GM15510 (cell line): Measurements from ENCODE around the gene TCF25.

Source experiments
- POLR2A ChIP-seq: IDR thresholded peaks from 3 replicates; pipeline ENCODE4 v1.6.1; 2011; ENCODE audit warnings: borderline replicate concordance; ENCODE audit not compliant: insufficient read length; ENCODE audit errors: extremely low read depth

Gene TCF25

DNA sequence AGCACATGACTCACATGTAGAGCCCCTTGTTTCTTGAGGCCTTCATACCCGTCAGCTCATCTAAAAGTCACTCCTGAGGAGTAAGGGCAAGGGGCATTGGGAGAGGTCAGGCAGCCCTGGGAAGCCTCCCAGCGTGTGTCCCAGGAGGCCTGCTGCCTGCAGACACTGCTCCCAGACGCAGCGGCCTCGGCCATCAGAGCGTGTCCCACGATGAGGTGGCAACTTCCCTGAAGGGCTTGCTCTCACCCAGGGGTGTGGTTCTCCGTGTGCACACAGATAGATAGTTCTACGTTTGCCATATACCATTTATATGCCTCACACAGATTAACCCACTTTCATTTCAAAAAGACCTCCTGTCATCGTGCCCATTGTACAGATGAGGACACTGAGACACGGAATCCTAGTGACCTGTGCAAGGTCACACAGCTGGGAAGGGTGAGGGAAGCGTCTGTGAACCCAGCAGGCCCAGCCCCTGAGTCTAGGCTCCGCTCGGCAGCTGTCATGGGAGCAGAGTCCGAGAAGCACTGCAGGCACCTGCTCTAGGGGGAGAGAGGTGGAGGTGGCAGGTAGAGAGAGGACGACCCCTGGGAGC lies 58.0 kb downstream of the TCF25 start:
- TF ChIP-seq POLR2A: no peak

DNA sequence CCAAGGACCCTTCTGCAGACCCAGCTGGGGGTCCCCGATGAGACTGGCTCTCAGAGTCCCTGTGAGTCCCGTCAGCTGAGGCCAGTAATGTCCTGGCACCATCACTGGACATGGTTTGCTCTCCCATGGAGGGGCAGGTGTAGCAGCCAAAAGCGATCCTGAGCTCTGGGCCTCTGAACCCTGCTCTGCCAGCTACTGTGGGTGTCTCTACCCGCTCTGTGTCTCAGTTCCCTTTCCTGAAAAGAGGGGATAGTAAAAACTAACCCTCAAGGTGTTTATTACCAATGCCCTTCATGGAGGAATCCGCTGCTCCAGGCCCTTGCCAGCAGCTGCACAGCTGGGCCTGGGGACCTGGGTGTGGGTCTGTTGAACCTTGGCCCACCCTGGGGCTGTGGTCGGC lies 58.6 kb downstream of the TCF25 start:
- TF ChIP-seq POLR2A: no peak

DNA sequence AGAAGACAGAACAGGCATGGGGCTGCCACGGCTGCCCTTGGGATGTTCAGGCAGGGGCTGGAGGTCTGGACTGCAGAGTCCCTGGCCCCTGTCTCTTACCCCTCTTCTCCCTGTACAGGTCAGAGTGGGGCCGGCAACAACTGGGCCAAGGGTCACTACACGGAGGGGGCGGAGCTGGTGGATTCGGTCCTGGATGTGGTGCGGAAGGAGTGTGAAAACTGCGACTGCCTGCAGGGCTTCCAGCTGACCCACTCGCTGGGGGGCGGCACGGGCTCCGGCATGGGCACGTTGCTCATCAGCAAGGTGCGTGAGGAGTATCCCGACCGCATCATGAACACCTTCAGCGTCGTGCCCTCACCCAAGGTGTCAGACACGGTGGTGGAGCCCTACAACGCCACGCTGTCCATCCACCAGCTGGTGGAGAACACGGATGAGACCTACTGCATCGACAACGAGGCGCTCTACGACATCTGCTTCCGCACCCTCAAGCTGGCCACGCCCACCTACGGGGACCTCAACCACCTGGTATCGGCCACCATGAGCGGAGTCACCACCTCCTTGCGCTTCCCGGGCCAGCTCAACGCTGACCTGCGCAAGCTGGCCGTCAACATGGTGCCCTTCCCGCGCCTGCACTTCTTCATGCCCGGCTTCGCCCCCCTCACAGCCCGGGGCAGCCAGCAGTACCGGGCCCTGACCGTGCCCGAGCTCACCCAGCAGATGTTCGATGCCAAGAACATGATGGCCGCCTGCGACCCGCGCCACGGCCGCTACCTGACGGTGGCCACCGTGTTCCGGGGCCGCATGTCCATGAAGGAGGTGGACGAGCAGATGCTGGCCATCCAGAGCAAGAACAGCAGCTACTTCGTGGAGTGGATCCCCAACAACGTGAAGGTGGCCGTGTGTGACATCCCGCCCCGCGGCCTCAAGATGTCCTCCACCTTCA lies 61.5 kb downstream of the TCF25 start:
- TF ChIP-seq POLR2A: no peak

DNA sequence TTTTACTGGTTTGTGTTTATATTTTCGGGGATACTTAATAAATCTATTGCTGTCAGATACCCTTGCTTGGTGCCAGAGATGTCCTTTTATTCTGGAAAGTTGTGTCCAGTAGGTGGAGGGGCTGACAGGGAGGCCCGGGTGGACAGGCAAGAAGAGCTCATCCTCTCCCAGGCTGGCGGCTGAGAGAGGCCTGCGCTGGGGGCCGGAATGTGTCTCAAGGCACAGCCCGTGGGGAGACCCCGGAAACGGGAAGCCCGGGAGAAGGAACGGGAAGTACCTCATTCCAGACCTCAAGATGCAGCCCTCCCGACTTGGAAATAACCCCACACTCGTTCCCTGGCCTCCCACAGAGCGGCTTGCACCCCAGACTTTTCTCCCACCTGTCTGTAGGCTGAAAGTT lies 62.6 kb downstream of the TCF25 start:
- no peak for TF ChIP-seq POLR2A

DNA sequence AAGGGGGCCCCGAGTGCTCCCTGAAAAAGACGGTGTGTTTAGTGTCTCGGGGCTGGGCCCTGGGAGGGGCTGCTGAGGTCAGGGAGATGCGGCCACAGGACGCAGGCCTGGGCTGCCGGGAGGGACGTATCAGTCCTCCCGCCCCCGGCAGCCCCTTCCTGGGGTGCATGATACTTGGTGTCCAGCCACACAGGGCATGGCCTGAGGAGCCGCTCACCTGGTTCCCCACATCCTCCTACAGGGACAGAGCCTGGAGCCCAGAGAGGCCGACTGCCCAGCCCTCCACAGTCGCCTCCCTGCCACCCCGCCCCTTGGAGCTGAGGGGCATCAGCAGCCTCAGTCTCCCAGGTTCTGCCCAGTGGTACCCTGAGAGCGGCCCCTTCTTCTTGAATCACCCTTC lies 63.1 kb downstream of the TCF25 start:
- no peak for TF ChIP-seq POLR2A

DNA sequence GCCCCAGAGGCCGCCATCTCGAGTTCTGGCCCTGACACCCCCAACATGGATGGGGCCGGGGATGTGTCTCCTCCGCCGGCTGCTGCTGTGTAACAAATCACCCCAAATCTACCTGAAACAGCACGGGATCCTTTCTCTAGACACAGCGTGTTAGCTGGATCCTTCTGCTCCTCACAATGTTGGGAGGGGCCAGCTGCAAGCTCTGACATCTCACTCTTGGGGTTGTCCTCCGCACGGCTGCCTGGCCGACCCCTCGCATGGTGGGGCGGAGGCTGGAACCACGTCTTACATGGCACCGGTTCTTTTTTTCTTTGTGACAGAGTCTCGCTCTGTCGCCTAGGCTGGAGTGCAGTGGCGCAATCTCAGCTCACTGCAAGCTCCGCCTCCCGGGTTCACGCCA lies 63.6 kb downstream of the TCF25 start:
- no peak for TF ChIP-seq POLR2A

DNA sequence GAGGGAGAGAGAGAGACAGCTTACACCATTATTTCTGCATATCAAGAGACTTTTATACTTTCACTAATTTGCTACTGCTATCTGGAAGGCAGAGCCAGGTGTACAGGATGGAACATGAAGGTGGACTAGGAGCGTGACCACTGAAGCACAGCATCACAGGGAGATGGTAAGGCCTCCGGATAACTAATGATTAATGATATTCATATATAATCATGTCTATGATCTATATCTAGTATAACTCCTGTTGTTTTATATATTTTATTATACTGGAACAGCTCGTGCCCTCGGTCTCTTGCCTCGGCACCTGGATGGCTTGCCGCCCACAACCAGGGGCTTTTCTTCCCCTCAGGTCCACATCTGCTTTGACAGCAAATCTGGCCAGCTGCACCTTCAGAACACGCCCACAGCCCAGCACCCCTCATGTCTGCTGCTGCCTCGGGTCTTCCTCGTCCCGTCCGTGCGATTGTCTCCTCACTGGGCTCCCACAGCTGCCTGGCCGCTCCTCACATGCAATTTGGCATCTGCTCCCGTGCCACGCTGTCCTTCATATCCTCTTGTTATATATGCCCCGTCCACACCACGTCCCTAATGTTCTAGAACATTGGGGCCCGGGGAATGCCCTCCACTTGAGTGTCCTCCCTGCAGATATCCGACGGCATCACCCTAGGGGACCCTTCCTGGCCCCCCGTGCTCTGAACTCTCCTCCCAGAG lies 64.9 kb downstream of the TCF25 start:
- TF ChIP-seq POLR2A: no peak

DNA sequence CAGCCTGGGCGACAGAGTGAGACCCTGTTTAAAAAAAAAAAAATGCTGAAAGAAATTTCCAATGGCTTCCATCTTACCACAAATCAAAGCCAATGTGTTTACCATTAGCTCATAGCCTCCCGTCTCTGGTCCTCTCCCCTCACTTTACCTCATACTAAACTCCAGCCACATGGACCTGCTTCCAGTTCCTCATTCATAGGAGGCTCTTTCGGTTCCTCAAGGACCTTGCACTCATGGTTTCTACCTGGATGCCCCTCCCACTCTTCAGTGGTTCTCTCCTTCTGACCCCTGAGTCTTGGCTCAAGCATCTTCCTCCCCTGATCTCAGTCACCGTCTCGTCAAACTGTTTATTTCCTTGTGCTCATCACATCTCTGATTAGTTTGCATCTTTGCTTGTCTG lies 71.4 kb downstream of the TCF25 start:
- TF ChIP-seq POLR2A: no peak

DNA sequence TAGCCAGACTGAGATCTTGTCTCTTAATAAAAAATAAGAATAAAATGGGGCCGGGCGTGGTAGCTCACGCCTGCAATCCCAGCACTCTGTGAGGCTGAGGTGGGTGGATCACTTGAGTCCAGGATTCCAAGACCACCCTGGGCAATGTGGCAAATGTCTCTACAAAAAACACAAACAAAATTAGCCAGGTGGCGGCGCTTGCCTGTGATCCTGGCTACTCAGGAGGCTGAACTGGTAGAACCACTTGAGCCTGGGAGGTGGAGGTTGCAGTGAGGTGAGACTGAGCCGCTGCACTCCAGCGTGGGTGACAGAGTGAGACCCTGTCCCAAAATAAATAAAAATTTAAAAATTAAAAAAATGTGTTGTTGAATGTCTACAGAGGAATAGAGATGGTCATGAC lies 72.3 kb downstream of the TCF25 start:
- no peak for TF ChIP-seq POLR2A

DNA sequence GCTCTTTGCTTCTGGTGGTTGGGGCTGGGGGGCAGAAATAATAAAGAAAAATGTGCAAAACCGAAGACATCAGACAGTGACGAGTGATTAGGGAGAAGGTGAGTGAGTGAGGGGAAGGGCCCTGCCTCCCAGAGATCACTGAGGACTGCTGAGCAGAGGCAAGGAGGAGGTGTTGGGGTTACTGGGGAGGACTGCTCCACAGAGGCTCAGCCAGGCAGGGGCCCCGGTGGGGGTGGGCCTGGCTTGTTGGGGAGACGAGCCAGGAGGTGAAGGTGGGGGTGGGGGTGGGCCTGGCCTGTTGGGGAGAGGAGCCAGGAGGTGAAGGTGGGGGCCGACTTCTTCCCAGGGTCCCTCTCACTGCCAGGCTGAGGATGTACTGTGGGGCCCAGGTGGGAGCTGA lies 73.1 kb downstream of the TCF25 start:
- no peak for TF ChIP-seq POLR2A

DNA sequence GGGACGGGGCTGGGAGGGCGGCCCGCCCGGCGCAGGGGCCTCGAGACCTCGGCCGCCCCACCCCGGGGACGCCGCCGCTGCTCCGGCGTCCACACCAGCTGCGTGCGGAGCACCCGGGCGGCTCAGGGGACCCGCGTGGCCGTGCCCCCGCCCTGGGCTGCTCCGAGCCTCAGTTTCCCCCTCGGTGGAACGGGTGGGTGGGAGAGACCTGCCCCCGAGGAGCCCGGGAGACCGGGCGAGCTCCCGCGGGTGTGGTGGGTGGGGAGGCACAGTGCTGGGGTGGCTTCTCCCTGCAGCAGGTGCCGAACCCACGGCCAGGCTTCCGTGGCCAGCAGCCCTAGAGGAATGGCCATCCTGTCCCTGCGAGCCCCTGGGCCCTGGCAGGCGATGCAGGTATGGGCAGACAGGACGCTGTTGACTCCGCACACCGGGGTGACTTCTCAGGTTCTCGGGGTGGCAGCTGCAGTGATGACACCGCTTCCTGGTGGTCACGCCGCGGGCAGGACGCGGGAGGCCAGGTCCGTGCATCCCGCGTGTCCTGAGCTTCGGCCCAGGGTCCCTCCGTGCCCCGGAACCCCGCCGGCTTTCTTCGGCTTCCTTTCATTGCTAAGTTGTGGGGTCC lies 75.8 kb downstream of the TCF25 start:
- TF ChIP-seq POLR2A: no peak

DNA sequence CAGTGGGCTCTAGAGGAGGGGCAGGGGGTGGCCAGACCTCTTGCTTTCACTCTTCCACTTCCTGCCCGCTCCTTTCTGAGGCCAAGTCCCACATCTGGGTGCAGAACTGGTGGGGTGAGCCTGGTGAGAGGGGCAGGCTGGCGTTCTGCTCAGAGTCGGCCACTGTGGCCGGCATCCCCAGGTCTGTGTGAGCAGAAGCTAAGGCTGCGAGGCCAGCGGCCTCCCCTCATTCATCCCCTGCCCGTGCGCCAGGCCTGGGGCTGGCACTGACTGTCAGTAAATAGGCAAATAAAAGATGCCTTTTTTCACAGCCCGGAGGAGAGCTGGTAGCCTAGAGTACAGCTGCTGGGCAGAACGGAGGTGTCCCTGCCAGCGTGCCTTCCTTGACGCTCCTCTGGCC lies 76.4 kb downstream of the TCF25 start:
- no peak for TF ChIP-seq POLR2A

DNA sequence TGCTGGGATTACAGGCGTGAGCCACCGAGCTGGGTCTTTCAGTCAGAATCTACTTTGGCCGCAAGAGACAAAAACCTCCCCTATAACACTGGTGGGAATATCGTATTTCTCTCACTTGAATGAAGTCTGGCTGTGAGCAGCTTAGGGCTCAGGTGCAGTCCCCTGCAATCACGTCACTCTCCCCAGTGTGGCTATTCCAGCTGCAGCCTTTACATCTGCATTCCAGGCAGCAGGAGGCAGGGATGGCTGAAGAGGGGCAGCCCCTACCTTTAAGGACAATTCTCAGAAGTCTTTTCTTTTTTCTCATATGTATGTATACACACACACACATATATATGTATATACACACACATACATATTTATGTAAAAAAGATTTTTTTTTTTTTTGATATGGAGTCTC lies 78.1 kb downstream of the TCF25 start:
- no peak for TF ChIP-seq POLR2A

DNA sequence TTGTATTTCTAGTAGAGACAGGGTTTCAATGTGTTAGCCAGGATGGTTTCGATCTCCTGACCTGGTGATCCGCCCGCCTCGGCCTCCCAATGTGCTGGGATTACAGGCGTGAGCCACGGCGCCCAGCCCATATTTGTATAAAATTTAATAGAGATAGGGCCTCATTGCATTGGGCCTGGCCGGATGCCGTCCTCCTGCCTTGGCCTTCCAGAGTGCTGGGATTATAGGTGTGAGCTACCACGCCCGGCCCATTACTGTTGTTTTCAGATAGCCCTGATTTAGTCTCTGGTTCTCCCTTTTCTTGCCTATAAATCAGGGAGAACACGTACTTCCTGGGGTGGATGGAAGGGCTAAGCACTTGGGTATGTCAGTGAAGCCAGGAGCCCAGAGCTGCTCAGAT lies 78.7 kb downstream of the TCF25 start:
- TF ChIP-seq POLR2A: no peak

DNA sequence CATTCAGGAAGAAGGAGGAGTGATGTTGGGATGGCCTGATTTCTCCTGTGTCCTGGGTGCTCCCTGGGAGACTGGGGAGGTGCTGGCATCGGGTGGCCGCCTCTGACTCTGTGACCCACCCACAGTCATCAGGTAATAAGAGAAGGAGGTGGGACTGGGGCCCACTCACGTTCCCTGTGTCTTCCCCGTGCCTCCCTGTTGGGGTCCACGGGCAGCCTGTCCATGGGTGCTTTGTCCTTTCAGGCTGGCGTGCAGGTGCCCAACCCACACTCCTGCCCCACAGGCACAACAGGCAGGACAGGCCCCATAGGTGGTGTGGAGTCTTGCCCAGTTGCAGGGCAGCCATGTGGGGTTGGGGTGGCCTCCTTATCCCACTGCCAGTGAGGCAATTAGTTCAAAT lies 79.2 kb downstream of the TCF25 start:
- no peak for TF ChIP-seq POLR2A
